GM04503 (cell line): ENCODE data around the gene RNF167.

Experiments used
- DNase-seq: peaks from one replicate; pipeline ENCODE4 v3.0.0-alpha.2; 2012; ENCODE audit warnings: low read depth

Gene RNF167

DNA sequence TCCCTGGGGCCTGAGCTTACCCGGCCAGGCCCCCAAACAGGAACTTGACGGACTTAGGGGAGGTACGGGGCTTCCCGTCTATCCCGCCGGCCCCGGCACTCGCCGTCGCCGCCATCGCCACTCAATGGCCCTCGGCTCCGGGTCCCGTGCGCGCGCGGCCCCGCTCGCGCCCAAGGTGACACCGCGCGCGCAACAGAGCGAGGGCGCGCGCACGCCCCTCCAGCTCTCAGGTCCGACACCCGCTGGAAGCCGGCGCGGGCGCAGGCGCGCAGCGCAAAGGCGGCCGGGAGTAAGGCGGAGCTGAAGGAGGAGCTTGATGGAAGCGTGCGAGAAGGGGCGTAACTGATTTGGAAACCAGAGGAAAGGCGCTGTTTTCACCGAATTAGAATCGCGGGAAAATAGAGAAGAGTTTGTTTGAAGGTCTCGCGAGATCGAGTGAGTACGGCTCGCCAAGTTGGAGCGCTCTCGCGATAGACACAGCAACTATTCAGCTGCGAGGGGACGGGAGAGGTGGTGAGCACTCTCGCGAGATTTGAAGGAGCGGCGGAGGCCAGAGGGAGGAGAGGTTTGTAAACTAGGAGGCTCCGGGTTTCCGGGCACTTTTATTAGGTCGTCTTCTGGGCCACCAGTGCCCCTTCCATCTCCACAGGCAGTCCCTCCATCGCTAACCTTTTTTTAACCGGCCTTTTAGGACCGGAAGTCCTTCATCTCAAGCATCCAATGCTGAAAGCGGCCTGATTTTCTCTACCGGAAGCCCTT, at the start of gene RNF167, which contains the start of gene SLC25A11:
Gene RNF167, plus strand, starts transcription at position 473 of the 759 bp plus-strand sequence. CDS start 642 bp downstream, outside the sequence.
Gene SLC25A11, minus strand, starts transcription at position 251 of the 759 bp plus-strand sequence. Its CDS starts 136 bp downstream, at position 115.
- DNase-seq, result peak; percentile 97

DNA sequence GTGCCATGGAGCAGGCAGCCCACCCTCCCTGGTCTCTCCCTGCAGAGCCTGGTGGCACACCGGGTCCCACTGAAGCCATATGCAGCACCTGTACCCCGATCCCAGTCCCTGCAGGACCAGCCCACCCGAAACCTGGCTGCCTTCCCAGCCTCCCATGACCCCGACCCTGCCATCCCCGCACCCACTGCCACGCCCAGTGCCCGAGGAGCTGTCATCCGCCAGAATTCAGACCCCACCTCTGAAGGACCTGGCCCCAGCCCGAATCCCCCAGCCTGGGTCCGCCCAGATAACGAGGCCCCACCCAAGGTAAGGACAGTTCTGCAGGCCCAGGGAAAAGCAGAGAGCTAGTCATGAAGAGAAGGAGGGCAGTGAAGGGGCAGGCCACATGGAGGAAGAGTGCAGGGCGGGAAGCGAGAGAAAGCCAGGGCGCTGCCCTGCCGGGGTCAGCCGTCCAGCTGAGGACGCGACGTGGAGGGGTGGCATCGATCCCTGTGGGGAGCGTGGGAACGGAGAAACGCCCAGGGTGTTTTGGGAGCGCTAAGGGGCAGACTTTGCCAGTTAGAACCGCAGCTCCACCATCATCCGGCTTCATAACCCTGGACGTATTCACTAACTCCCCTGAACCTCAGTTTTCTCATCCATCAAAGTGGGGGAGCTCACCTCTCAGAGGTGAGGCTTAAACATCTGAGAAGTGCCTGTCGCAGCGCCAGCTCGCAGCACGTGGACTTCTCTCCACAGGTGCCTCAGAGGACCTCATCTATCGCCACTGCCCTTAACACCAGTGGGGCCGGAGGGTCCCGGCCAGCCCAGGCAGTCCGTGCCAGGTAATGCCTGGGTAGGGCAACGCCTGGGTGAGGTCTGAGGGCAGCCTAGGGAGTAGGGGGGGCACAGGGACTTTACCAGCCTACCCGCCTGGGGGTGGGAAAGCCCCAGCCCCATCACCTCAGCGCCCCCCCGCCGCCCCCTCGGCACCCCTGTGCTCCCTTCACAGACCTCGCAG, 48.4 kb upstream of the RNF167 start:
- DNase-seq, result no peak

DNA sequence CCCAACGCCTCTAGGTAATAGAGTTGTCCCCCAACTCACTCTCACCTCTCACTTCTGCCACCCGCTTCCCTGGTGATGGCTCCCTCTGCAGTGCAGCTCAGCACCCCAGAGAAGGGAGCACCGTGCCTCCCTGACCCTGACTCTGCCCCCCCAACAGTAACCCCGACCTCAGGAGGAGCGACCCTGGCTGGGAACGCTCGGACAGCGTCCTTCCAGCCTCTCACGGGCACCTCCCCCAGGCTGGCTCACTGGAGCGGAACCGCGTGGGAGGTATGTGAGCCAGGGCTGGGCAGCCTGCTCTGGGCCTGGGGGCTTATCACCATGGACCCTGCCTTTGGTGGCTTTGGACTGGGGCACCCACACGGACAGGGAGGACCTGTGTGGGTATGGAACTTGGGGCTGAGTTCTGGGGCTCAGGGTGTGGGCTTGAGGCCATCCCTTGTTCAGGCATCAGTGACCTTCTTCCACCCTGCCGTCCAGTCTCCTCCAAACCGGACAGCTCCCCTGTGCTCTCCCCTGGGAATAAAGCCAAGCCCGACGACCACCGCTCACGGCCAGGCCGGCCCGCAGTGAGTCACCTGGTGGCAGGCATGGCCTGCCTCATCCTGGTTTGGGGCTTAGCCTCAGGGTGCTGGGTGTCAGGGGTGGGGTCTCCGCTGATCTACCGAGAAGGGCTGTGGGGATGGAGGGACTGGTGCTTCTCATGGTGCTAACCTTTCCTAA, 47.4 kb upstream of the RNF167 start:
- no peak for DNase-seq

DNA sequence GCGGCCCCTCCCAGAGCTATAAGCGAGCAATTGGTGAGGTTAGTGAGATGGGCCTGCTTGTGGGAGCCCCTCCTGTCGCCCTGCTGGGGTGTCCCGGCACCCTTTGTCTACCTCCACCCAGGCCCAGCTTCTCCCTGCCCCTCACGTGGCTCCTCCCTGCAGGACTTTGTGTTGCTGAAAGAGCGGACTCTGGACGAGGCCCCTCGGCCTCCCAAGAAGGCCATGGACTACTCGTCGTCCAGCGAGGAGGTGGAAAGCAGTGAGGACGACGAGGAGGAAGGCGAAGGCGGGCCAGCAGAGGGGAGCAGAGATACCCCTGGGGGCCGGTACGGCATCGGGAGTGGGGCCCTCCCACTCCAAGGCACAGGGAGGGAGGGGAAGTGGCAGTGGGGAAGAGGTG, 46.8 kb upstream of the RNF167 start:
- no peak for DNase-seq

DNA sequence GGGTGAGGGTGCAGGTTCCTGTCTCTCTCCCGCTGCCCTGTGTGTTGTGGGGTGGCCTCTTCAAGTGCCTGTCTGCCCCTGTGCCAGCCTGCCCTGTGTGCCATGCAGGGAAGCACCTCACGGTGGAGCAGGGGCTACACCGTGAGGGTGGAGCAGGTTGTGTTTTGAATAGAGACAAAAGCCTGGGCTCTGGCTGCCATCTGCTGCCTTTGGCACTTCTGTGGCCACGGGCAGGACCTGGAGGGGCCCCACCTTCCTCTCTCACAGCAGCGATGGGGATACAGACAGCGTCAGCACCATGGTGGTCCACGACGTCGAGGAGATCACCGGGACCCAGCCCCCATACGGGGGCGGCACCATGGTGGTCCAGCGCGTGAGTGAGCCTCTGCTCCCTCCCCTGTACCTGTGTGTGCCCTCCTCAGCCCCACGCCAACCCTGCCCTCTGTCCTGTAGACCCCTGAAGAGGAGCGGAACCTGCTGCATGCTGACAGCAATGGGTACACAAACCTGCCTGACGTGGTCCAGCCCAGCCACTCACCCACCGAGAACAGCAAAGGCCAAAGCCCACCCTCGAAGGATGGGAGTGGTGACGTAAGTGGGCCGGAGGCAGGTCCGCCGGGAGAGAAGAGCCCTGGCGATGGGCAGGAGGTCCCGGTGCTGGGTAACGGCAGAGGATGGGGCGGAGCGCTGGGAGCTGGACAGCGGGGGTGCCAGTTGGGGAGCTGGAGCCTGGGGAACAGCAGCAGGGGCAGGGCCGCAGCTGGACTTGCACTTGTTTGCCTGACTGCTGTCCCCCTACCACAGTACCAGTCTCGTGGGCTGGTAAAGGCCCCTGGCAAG, 46.1 kb upstream of the RNF167 start:
- DNase-seq, result no peak

DNA sequence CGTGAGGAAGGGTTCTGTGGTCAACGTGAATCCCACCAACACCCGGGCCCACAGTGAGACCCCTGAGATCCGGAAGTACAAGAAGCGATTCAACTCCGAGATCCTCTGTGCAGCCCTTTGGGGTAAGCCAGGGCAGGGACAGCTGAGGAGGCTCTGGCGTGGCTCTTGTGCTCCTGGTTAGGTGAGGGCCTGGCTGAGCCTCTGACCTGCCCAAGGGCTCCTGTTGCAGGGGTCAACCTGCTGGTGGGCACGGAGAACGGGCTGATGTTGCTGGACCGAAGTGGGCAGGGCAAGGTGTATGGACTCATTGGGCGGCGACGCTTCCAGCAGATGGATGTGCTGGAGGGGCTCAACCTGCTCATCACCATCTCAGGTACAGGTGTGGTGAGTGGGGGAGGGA, 44.9 kb upstream of the RNF167 start:
- no peak for DNase-seq

DNA sequence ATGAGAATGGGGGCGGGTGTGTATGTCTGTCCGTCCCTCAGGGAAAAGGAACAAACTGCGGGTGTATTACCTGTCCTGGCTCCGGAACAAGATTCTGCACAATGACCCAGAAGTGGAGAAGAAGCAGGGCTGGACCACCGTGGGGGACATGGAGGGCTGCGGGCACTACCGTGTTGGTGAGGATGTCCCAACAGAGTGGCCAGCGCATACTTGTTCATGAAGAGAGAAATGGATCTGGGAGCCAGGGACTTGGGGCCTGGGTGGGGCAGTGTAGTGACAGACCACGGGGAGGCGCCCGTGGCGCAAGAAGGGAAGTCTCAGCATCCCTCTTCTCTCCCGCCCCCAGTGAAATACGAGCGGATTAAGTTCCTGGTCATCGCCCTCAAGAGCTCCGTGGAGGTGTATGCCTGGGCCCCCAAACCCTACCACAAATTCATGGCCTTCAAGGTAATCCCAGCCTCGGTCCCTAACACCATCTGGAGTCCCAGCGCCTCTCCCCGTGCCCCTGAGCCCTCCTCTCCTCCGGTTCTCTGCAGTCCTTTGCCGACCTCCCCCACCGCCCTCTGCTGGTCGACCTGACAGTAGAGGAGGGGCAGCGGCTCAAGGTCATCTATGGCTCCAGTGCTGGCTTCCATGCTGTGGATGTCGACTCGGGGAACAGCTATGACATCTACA, 44.3 kb upstream of the RNF167 start:
- no peak for DNase-seq

DNA sequence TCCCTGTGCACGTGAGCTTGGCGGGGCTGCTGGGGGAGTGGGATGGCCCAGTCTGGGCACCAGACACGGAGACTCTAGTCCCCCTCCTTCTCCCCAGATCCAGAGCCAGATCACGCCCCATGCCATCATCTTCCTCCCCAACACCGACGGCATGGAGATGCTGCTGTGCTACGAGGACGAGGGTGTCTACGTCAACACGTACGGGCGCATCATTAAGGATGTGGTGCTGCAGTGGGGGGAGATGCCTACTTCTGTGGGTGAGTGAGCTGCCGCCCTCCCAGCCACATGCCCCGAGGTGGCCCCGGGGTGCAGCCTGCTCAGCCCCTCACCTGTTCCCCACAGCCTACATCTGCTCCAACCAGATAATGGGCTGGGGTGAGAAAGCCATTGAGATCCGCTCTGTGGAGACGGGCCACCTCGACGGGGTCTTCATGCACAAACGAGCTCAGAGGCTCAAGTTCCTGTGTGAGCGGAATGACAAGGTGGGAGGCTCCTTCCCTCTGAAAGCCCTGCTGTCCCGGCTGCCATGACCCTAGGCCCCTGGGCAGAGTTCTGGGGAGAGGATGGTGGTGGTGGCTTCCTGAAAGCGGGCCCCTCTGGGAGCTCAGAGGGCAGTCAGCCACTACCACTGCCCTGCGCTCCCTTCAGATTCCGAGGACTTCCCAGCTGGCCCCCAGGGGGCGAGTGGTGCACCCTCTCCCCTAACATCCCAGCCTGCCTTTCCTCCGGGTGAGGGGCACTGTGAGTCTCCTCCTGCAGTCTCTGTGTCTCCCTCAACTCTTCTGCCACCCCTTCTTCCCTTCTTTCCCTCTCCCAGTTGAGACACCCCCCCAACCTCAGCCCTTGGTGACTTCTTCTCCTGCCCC, 43.5 kb upstream of the RNF167 start:
- DNase-seq, result no peak

DNA sequence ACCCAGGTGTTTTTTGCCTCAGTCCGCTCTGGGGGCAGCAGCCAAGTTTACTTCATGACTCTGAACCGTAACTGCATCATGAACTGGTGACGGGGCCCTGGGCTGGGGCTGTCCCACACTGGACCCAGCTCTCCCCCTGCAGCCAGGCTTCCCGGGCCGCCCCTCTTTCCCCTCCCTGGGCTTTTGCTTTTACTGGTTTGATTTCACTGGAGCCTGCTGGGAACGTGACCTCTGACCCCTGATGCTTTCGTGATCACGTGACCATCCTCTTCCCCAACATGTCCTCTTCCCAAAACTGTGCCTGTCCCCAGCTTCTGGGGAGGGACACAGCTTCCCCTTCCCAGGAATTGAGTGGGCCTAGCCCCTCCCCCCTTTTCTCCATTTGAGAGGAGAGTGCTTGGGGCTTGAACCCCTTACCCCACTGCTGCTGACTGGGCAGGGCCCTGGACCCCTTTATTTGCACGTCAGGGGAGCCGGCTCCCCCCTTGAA, 42.8 kb upstream of the RNF167 start:
- DNase-seq, result no peak

DNA sequence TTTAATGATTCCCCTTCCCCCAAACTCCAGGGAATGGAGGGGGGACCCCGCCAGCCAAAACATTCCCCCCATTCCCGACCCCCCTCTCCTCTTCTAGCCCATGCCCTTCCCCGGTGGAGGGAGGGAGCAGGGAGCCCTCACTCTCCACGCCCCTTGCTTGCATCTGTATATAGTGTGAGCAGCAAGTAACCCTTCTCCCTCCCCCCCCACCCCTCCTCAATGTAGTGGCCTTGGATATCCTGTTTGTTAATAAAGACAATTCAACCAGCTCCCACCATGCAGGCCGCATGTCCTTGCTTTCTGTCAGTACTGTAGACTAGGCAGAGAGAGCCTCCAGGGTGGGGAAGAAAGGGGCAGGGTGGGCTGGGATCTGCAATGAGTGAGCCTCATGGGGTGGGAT, 42.3 kb upstream of the RNF167 start:
- no peak for DNase-seq

DNA sequence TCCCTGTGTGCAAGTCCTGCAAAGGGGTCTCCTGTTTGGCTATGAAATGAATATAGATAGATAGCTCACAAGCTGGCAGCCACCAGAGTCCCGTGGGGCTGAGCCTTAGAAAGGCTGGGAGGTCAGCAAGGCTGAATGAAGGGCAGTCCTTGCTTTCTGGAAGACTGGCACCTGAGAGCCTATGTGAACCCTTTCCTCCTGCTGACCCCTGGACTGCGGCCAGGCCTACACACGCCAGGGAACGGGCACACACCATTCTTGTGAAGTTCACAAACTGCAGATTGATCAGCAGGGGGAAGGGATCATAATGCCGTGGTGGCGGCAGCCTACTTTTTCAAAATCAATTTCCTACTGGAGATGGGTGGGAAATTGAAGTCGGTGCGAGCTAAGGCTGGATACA, 41.7 kb upstream of the RNF167 start:
- DNase-seq, result no peak

DNA sequence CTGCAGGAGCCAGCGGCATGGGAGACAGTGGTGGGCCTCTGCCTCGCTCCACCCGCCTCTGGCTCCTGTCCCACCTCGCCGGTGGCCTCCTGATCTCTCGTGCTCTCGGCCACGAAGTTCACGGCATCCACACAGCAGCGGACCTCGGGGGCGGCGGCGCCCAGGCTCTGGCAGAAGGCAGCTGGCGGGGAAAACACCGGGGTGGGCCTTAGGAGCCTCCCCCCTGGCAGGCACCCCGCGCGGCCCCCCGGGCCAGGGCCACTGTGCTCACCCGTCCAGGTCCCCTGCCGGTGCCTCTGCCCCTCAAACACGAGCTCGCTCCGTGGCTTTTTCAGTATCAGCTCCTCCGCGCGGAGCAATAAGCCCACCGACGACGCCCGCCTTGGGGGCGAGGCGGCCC, 41.1 kb upstream of the RNF167 start:
- no peak for DNase-seq

DNA sequence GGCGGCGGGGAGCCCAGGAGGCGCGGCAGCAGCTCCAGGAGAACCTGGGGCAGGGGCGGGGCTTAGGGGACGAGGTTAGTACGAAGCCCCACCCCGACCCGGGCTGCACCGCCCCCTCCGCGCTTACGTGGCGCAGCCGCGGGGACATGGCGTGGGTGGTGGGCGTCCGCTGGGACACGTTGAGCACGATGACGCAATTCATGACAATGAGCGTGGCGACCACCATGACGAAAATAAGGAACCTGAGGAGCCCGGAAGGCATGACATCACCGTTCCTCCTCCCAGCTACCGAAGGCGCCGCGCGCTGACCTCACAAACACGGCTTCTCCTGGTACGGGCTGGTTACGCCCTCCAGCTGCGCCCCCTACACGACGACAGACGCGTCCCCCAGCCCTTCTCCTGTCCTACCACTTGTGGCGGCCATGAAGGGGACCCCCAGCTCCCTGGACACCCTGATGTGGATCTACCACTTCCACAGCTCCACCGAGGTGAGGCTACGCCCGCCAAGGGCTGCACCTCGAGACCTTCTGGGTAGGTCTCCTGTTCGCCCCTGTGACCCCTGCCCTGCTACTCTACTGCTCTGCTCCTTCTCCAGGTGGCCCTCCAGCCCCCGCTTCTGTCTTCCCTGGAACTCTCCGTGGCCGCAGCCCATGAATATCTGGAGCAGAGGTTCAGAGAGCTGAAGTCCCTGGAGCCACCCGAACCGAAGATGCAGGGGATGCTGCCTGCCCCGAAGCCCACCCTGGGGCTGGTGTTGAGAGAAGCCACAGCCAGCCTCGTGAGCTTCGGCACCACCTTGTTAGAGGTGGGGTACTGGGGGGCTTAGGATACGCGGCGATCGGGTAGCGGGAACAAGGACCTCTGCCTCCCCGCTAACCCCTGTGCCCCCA, 40.5 kb upstream of the RNF167 start, which contains the start of gene C17orf107:
Gene C17orf107, plus strand, starts transcription at position 196 of the 890 bp plus-strand sequence. Its CDS starts 227 bp downstream, at position 423.
- no peak for DNase-seq

DNA sequence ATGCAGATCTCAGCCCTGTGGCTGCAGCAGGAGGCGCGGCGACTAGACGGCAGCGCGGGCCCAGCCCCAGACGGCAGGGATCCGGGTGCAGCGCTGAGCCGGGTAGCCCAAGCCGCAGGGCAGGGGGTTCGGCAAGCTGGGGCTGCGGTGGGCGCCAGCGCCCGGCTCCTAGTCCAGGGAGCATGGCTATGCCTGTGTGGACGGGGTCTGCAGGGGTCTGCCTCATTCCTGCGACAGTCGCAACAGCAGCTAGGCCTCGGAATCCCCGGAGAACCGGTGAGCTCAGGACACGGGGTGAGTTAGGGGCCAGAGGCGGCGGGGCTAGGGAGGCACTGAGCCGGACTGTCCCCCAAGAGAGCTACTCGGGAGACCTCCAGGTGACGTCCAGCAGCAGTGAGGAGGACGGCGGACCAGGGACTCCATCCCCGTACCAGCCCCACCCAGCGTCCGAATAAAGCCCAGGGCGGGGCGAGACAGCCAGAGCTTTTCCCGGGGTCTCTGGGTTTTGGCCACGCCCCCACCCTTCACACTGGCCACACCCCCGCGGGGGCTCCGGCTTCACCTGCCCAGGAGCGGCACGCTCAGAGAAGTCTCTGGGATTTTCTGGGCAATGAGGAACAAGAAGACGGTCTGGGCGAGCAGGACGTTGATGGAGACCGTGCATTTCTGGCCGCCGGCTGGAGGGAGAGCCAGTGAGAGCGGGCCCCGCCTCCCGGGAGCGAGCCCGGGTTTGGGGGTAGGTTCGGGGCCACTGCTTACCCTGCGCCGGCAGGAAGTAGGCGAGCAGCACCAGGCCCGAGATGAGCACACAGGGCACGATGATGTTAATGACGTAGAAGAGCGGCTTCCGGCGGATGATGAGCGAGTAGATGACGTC, 39.6 kb upstream of the RNF167 start:
- DNase-seq, result no peak

DNA sequence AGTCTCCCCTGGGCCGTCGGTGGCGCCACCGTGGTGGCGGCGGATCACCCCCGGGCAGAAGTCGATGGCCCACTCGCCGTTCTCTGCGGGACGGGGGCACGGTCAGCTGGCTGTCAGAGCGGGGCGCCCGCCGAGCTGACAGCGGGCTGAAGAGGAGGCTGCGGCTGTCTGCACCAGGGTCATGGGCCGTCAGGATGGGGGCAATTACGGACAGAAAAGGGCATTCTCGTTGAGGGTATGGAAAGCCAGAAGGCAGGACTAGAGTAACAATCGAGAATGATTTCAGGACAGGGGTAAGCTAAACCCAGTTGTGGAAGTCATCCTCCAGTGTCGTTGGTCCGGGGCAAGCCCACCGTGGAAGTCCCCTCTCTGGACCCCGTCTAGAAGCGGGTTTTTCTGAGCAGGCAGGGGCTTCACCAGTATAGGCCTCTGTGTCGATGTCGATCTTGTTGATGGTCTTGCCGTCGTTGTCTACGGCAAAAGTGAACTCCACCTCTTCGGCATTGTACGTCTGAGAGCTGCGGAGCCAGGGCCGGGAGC, 38.9 kb upstream of the RNF167 start:
- DNase-seq, result no peak

DNA sequence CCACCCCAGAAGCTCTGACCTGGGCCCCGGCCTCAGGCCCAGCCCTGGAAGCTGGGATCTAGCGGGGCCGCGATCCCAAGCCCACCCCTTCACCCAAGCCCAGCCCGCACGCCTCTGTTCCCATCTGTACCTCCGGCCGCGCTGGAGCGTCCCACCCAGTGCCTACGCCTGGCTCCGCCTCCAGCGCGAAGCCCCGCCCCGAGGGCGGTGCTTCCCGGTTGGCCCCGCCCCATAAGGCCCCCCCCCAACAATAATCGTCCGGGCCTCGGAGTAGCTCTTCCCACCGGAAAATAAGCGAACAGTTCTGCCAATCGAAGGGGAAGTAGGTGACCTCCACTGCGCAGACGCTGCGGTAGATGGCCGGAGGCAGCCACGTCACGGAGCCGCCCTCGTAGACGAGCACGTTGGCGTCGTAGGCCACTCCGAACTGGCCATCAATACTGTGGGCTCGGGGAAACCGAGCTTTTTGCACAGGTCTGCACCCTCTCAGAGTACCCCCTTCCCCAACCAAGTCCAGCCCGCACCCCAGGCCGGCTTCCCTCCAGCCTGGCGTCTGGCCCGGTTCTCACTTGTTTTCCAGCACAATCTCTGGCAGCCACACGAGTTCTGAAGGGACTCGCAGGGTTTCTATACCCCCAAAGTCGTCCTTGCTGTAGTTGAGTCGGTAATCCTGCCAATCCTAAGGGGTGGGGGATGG, 38.3 kb upstream of the RNF167 start:
- DNase-seq, result no peak
